Heart left ventricle (tissue), 16 donors: ENCODE results near the gene TNFAIP8L2. TPM values are rescaled to one million over a fixed set of nuclear protein-coding genes. Genes with fewer than 3 reads are reported as not detected.

Experiments
- ATAC-seq, 4 donors: fragments of 200-7000 bp; cut with Tn5 transposase; one replicate each; pipeline ENCODE4 v1.9.1; 2020 to 2022; ENCODE audit warnings: moderate library complexity in 4 of 4, mild to moderate bottlenecking in 3 of 4, moderate number of reproducible peaks in 1 of 4
- DNase-seq, 5 donors: peaks; one replicate each; pipeline ENCODE4 v3.0.0-alpha.2; 2020
- H3K27ac ChIP-seq, 12 donors: fragments of 200-600 bp; sonication (generic) in 4 of 12; one replicate each; pipeline versions ENCODE4 v1.5.0 to v1.8.0; 2016 to 2022; ENCODE audit warnings: mild to moderate bottlenecking in 2 of 12
- H3K27me3 ChIP-seq, 9 donors: fragments of 200-600 bp; sonication (generic) in 2 of 9; one replicate each; pipeline versions ENCODE4 v1.5.1 to v1.8.0; 2016 to 2022; ENCODE audit warnings: mild to moderate bottlenecking in 3 of 9
- H3K36me3 ChIP-seq, 9 donors: fragments of 200-600 bp; sonication (generic) in 2 of 9; one replicate each; pipeline versions ENCODE4 v1.5.0 to v1.8.0; 2018 to 2022; ENCODE audit warnings: mild to moderate bottlenecking in 2 of 9
- H3K4me1 ChIP-seq, 12 donors: fragments of 200-600 bp; sonication (generic) in 4 of 12; one replicate each; pipeline versions ENCODE4 v1.5.0 to v1.8.0; 2016 to 2022; ENCODE audit warnings: mild to moderate bottlenecking in 3 of 12
- H3K4me3 ChIP-seq, 12 donors: fragments of 200-600 bp; sonication (generic) in 4 of 12; one replicate each; pipeline versions ENCODE4 v1.5.0 to v1.8.0; 2017 to 2022; ENCODE audit warnings: mild to moderate bottlenecking in 9 of 12, moderate library complexity in 4 of 12
- H3K9me3 ChIP-seq, 12 donors: fragments of 200-600 bp; sonication (generic) in 4 of 12; one replicate each; pipeline versions ENCODE4 v1.5.0 to v1.8.0; 2016 to 2022; ENCODE audit warnings: mild to moderate bottlenecking in 1 of 12
- CTCF ChIP-seq, 12 donors: fragments of 200-600 bp; sonication (generic) in 4 of 12; IDR thresholded peaks; one replicate each; pipeline versions ENCODE4 v1.5.0 to v1.8.0; 2018 to 2022; ENCODE audit warnings: antibody characterized with exemption in 12 of 12, mild to moderate bottlenecking in 5 of 12
- POLR2A ChIP-seq, 2 donors: fragments of 450-650 bp; IDR thresholded peaks; one replicate each; pipeline ENCODE4 v1.6.1; 2017; ENCODE audit warnings: antibody characterized with exemption in 2 of 2, mild to moderate bottlenecking in 2 of 2, moderate library complexity in 2 of 2
- WGBS, 4 donors: extraction: QIAGEN DNeasy Blood & Tissue Kit in 2 of 4; methylation state at CpG; one replicate each; pipeline versions ENCODE4 v1.1.5 to v1.1.7; 2013 to 2018; 5-methylcytosine and 5-hydroxymethylcytosine counted together
- intact Hi-C, 10 donors: fragments of 100-400 bp; cut with DNase I; formaldehyde crosslinking; loops; one replicate each; pipeline versions ENCODE4 v1.11.1 to v1.14.2; 2022
- polyA plus RNA-seq, 2 donors: library from polyadenylated mRNA; stranded (reverse); fragments of 200-250 nt; gene quantifications; one replicate each; pipeline ENCODE4 v1.2.3, GENCODE V29; 2013
- total RNA-seq, 9 donors: library from RNA; depleted of rRNA in 2 of 9; stranded (reverse); fragments of >200 nt in 2 of 9; fragmentation: NEBNext Ultra II Directional in 3 of 9; extraction: Animal tissue kit (Norgen Biotek cat#: 25700) in 3 of 9; gene quantifications; one replicate each; pipeline versions ENCODE4 v1.1.0 to v1.2.4, GENCODE V29; 2016 to 2023
- donor health status: ischemic (EF 13 %, LVEDD 7.1; RV severe dilation, severe dysfunction).
- donor health status: healthy with polysubstance abuse.
- donor health status: DM: no; HTN: yes; CAD: no.
- donor health status: DM: no; HTN: no; CAD: no.
- donor health status: ischemic (EF 25% LVEDD 6.9; RV normal size, moderate dysfunction).
- donor health status: ischemic (EF 25% LVEDD 5.7; RV mildly dilated, moderate dysfunction).
- donor health status: healthy.
- donor health status: DM: yes; HTN: yes; CAD: no.
- donor health status: ischemic (EF 35%, LVEDD 5.7; RV mildly dilated, moderate dysfunction).
- donor health status: nonischemic (EF 11% LVEDD 7.7; RV severe dilation, severe dysfunction).
- donor health status: DM: yes; HTN: yes; CAD: no.
- donor health status: PGD.
- donor health status: ischemic (EF 29% LVEDD 5.4; RV normal size, mild dysfunction).
- donor health status: nonischemic (EF 23%, LVEDD 6.1; RV moderate dilation, normal function).

Gene TNFAIP8L2
- total and polyA plus RNA-seq, 11 donors: 0.49 to 7.9 (median 1.6) TPM

GRCh38 chr1:151124763-151125403 is 31.6 kb upstream of the TNFAIP8L2 start:
- TF ChIP-seq POLR2A (IDR thresholded peaks at IDR 0.05): no peak
- no peak for TF ChIP-seq CTCF (IDR thresholded peaks at IDR 0.05)
- intact Hi-C loops: loop anchor here in 1 of 10 donors (5.0 kb wide), 1 partner anchor 32 kb away; the partner anchor contains the start of gene TNFAIP8L2
- H3K36me3 ChIP-seq: peaks cover 0 to 56% (median 19%) of the 10 kb centered on the region in 9 donors
- WGBS, 4 donors: 71 to 77% (median 75%) methylated on average over 5 of the region's 5 CpGs
- DNase-seq: no peak
- H3K9me3 ChIP-seq: no peaks in the 10 kb centered on the region
- H3K27me3 ChIP-seq: no peaks in the 10 kb centered on the region
- no peak overlapping the region for H3K27ac ChIP-seq
- peaks cover 0 to 4% (median 0%) of the 10 kb centered on the region in 12 donors for H3K4me1 ChIP-seq
- H3K4me3 ChIP-seq: no peak overlapping the region
- ATAC-seq: no peak

GRCh38 chr1:151128800-151129199 is 27.6 kb upstream of the TNFAIP8L2 start:
- Histone ChIP-seq H3K4me3 (no peak overlapping the region), H3K27ac (no peak overlapping the region), H3K4me1 (peaks cover 0 to 27% (median 3%) of the 10 kb centered on the region in 12 donors), H3K36me3 (peaks cover 0 to 31% (median 10%) of the 10 kb centered on the region in 9 donors), H3K9me3 (no peaks in the 10 kb centered on the region), H3K27me3 (no peaks in the 10 kb centered on the region)
- no peak for TF ChIP-seq POLR2A (IDR thresholded peaks at IDR 0.05)
- TF ChIP-seq CTCF (IDR thresholded peaks at IDR 0.05): no peak
- intact Hi-C loops: no loop called here
- ATAC-seq (no peak), DNase-seq (no peak)
- WGBS, 4 donors: 46 to 62% (median 47%) methylated on average over 6 of the region's 6 CpGs

GRCh38 chr1:151130987-151131586 is 25.4 kb upstream of the TNFAIP8L2 start:
- Histone ChIP-seq H3K9me3 (no peaks in the 10 kb centered on the region), H3K27me3 (no peaks in the 10 kb centered on the region), H3K36me3 (peaks cover 0 to 42% (median 27%) of the 10 kb centered on the region in 9 donors), H3K27ac (peak overlapping the region in 10 of 12 donors; percentile 20 to 72 (median 50)), H3K4me3 (peak overlapping the region in 10 of 12 donors; percentile 21 to 61 (median 46)), H3K4me1 (peaks cover 0 to 27% (median 3%) of the 10 kb centered on the region in 12 donors)
- peak; percentile 85 to 91 (median 88) for ATAC-seq
- 22 to 42% (median 26%) methylated on average over 30 to 45 of the region's 45 CpGs for WGBS, 4 donors
- peak in 1 of 2 donors; percentile 35 for TF ChIP-seq POLR2A (IDR thresholded peaks at IDR 0.05)
- peak in 4 of 12 donors; percentile 5 to 22 (median 18) for TF ChIP-seq CTCF (IDR thresholded peaks at IDR 0.05)
- peak; percentile 84 to 91 (median 87) for DNase-seq
- intact Hi-C loops: no loop called here

- peak; percentile 27 to 60 (median 44) for ATAC-seq
- Histone ChIP-seq H3K36me3 (peaks cover 2 to 49% (median 34%) of the 10 kb centered on the region in 9 donors), H3K4me3 (peak overlapping the region in 10 of 12 donors; percentile 21 to 61 (median 46)), H3K9me3 (no peaks in the 10 kb centered on the region), H3K4me1 (peaks cover 0 to 27% (median 3%) of the 10 kb centered on the region in 12 donors), H3K27ac (peak overlapping the region in 10 of 12 donors; percentile 20 to 72 (median 50)), H3K27me3 (no peaks in the 10 kb centered on the region)
- DNase-seq: peak in 1 of 5 donors; percentile 35
- WGBS, 4 donors: 49 to 67% (median 56%) methylated on average over 36 to 39 of the region's 39 CpGs
- no peak for TF ChIP-seq POLR2A (IDR thresholded peaks at IDR 0.05)
- TF ChIP-seq CTCF (IDR thresholded peaks at IDR 0.05): no peak
- intact Hi-C loops: no loop called here
Observed at GRCh38 chr1:151131701-151132334, 24.6 kb upstream of the TNFAIP8L2 start.
